ENCODE data around the gene MTUS2. TPM values are rescaled to one million over a fixed set of nuclear protein-coding genes. Genes with fewer than 3 reads are reported as not detected.

MTUS2 gene
- total RNA-seq (2021; fragmentation: NEBNext Ultra II Directional; extraction: Animal tissue kit (Norgen Biotek cat#: 25700)) (0.75 and 0.80 TPM in 2 replicates), polyA plus RNA-seq (2011; rRNA removed) (0.18 and 0.22 TPM in 2 replicates), polyA minus RNA-seq (2011; rRNA and poly(A)+ RNA removed) (0.63 and 0.78 TPM in 2 replicates)
- 0.31 TPM for polyA plus RNA-seq (2011; cell fraction: cytosol; rRNA removed)
- 0.81 TPM for polyA plus RNA-seq (2011; cell fraction: nucleus; rRNA removed)
- polyA plus RNA-seq (2012, experiment 1 of 2): 0.24 to 0.48 TPM (median 0.39 TPM) in 4 replicates
- polyA plus RNA-seq (2012, experiment 2 of 2): 0.08 TPM
- polyA plus RNA-seq (2013, experiment 1 of 2): 0.16 TPM
- 0.17 TPM for polyA plus RNA-seq (2013, experiment 2 of 2)
- 0.29 TPM for polyA minus RNA-seq (2011; cell fraction: cytosol; rRNA and poly(A)+ RNA removed)
- polyA minus RNA-seq (2011; cell fraction: nucleus; rRNA and poly(A)+ RNA removed): 2.0 TPM
- long read RNA-seq, experiment 1: 0 reads
- long read RNA-seq, experiment 2: 0 reads

GRCh38 chr13:28820099-28821051 is at the start of gene MTUS2:
MTUS2 (plus strand) TSS chr13:28820339.
- WGBS, 2 experiments (ENCODE audit: extremely low coverage in 1 of 2, insufficient coverage in 1 of 2, insufficient read length in 1 of 2, insufficient replicate concordance in 2 of 2, low coverage in 1 of 2, low lambda C conversion rate in 2 of 2, missing lambda C conversion rate in 1 of 2): 3% methylated on average over 50 of the region's 89 CpGs; no CpG with 5 or more reads in 1 of the 2 experiments
- FAIRE-seq: no peak
- TF ChIP-seq SP2 (IDR thresholded peaks at IDR 0.05; ENCODE audit: low read length) (no peak), RBBP5 (IDR thresholded peaks at IDR 0.05; ENCODE audit: borderline replicate concordance, low read depth, low read length) (0 out of 2 replicates have a peak, but pooled peaks have one; percentile 13), JUN (IDR thresholded peaks at IDR 0.05; ENCODE audit: low read depth, low read length) (no peak), GABPA (IDR thresholded peaks at IDR 0.05; ENCODE audit: borderline replicate concordance, insufficient read depth, low read length) (0 out of 2 replicates have a peak, but pooled peaks have one; percentile 58), CTBP2 (IDR thresholded peaks at IDR 0.05; ENCODE audit: borderline replicate concordance, insufficient read depth, insufficient read length, low read length) (no peak), CEBPB (IDR thresholded peaks at IDR 0.05; ENCODE audit: low read depth, low read length) (0 out of 2 replicates have a peak, but pooled peaks have one; percentile 4)

More at GRCh38 chr13:28820099-28821051, at the start of gene MTUS2:
- Histone ChIP-seq H2BK5ac (ENCODE audit: low read depth, low read length) (no peak within 1 kb of the TSS), H3K56ac (replicated peaks; ENCODE audit: insufficient read length, low read depth, low read length) (no peak within 1 kb of the TSS), H2AFZ (ENCODE audit: low read length) (peak within 1 kb of the TSS; percentile 78), H3K36me3 (ENCODE audit: control insufficient read depth in 2 of 4, insufficient read depth in 4 of 4, low read length in 3 of 4) (no peaks in the 10 kb centered on the region), H3K4me1 (replicated peaks in 1 of 4; ENCODE audit: control insufficient read depth in 3 of 4, insufficient read depth in 4 of 4, low read length in 3 of 4) (peaks cover 0 to 4% (median 0%) of the 10 kb centered on the region in 4 experiments; a peak in 2 of 7 replicates), H2BK20ac (ENCODE audit: low read length) (no peak within 1 kb of the TSS), H3K79me2 (ENCODE audit: control insufficient read depth in 1 of 2, insufficient read depth in 2 of 2, low read length in 2 of 2) (no peaks in the 10 kb centered on the region), H3K4me2 (ENCODE audit: insufficient read depth in 1 of 2, low read depth in 2 of 2, low read length in 2 of 2) (peak within 1 kb of the TSS; percentile 78 to 86), H3K23ac (ENCODE audit: insufficient read length) (no peak within 1 kb of the TSS), H3K4ac (replicated peaks; ENCODE audit: insufficient read length, low read depth, low read length) (no peak within 1 kb of the TSS), H3K9ac (replicated peaks in 1 of 4; ENCODE audit: extremely low read depth in 1 of 4, low read depth in 3 of 4, low read length in 3 of 4) (0 out of 7 replicates have a peak within 1 kb of the TSS, but pooled peaks of 1 of the 4 experiments have one; percentile 2), H4K91ac (replicated peaks; ENCODE audit: insufficient read length, low read length) (no peak within 1 kb of the TSS), H2BK120ac (replicated peaks; ENCODE audit: low read depth, low read length) (no peak within 1 kb of the TSS), H2BK15ac (ENCODE audit: low read length) (no peak within 1 kb of the TSS), H4K20me1 (replicated peaks in 1 of 2; ENCODE audit: control insufficient read depth in 1 of 2, insufficient read depth in 2 of 2, low read length in 2 of 2) (no peaks in the 10 kb centered on the region), H3K23me2 (ENCODE audit: low read depth, low read length) (peaks cover 3% of the 10 kb centered on the region; the same call in 1 of the 2 replicates), H3K18ac (ENCODE audit: extremely low read depth, low read length) (no peak within 1 kb of the TSS), H4K5ac (ENCODE audit: insufficient read length, low read depth, low read length) (no peak within 1 kb of the TSS), H3K27me3 (replicated peaks in 1 of 4; ENCODE audit: control insufficient read depth in 3 of 4, extremely low read depth in 1 of 4, insufficient read depth in 3 of 4, low read length in 3 of 4) (peaks cover 0 to 36% (median 23%) of the 10 kb centered on the region in 4 experiments; a peak in 6 of 7 replicates), H3K27ac (ENCODE audit: low read depth, low read length) (no peak within 1 kb of the TSS), H4K8ac (ENCODE audit: extremely low read depth, insufficient read depth, low read length) (no peak within 1 kb of the TSS), H3K14ac (ENCODE audit: insufficient read length) (no peak within 1 kb of the TSS), H3K4me3 (ENCODE audit: extremely low read depth in 1 of 4, insufficient read depth in 2 of 4, low read depth in 3 of 4, low read length in 4 of 4) (peak within 1 kb of the TSS; percentile 48 to 77 (median 68)), H2BK12ac (ENCODE audit: low read depth, low read length) (0 out of 2 replicates have a peak within 1 kb of the TSS, but pooled peaks have one; percentile 39), H2AK5ac (ENCODE audit: low read depth, low read length) (no peak within 1 kb of the TSS), H3K79me1 (ENCODE audit: low read depth, low read length) (no peaks in the 10 kb centered on the region), H3K9me3 (ENCODE audit: insufficient read depth in 2 of 2, low read depth in 1 of 2, low read length in 1 of 2) (0 out of 4 replicates have a peak, but pooled peaks cover 0 to 4% of the 10 kb centered on the region in 2 experiments)
- DNase-seq (ENCODE audit: low read depth in 1 of 2, low spot score in 2 of 2): peak in 1 of 2 experiments; percentile 77
- ChIA-PET CTCF (ENCODE audit: partially characterized antibody) (interaction anchor here (0.7 to 2.5 kb wide), 10 partner anchors 9 to 638 kb away, joined by 3 to 9 read pairs (median 4); no protein-coding TSS in a partner anchor), POLR2A (ENCODE audit: partially characterized antibody) (interaction anchor here (0.6 kb wide), 1 partner anchor 364 kb away, joined by 3 read pairs; no protein-coding TSS in a partner anchor)
